Measurements from ENCODE around the gene RALGDS.

DNA sequence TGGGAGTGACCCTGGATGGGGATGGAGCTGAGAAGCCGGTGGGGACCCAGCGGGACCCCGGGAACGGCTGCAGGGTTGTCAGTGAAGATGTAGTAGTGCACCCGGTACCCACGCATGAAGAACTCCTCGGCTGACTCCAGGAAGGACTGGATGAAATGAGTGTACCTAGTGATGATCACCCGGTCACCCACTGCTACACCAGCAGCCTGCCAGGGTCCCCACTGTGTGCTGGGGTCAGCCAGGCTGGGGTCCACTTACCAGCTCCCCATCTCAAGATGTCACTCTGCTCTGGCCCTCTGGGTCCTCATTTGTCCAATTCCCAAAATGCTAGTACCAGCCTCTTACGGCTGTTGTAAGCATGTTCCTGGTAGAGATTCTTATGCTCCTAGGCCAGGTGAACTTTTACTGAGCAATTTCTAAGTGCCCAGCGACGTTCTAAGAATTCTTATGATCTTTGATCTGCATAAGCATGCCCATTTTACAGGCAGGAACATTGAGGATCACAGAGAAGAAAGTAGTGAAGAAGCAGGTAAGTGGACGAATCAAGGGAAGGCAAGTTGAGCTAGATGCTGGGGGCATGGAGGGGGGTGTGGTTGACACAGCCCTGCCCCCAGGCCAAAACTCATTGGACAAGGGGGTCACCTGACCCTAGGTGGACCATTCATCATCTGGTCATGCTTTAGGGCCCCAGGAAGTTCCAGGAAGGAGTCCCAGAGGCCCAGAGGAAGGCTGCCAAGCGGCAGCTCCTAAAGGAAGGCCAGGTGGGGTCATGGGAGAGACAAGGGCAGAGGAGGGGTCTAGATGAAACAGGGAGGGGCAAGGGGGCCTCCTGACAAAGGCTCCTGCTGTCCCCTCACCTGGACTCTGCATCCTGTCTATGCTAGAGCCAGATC lies 33.3 kb upstream of the RALGDS start:
- TF ChIP-seq CTCF (IDR thresholded peaks at IDR 0.05; ENCODE audit: insufficient read depth, low read length) (no peak), POLR2AphosphoS5 (IDR thresholded peaks at IDR 0.05; ENCODE audit: low read depth) (no peak), GABPA (IDR thresholded peaks at IDR 0.05; ENCODE audit: low read depth) (no peak), SPI1 (IDR thresholded peaks at IDR 0.05; ENCODE audit: borderline replicate concordance, low read depth) (no peak)
- TF ChIP-seq, protein P1, sequence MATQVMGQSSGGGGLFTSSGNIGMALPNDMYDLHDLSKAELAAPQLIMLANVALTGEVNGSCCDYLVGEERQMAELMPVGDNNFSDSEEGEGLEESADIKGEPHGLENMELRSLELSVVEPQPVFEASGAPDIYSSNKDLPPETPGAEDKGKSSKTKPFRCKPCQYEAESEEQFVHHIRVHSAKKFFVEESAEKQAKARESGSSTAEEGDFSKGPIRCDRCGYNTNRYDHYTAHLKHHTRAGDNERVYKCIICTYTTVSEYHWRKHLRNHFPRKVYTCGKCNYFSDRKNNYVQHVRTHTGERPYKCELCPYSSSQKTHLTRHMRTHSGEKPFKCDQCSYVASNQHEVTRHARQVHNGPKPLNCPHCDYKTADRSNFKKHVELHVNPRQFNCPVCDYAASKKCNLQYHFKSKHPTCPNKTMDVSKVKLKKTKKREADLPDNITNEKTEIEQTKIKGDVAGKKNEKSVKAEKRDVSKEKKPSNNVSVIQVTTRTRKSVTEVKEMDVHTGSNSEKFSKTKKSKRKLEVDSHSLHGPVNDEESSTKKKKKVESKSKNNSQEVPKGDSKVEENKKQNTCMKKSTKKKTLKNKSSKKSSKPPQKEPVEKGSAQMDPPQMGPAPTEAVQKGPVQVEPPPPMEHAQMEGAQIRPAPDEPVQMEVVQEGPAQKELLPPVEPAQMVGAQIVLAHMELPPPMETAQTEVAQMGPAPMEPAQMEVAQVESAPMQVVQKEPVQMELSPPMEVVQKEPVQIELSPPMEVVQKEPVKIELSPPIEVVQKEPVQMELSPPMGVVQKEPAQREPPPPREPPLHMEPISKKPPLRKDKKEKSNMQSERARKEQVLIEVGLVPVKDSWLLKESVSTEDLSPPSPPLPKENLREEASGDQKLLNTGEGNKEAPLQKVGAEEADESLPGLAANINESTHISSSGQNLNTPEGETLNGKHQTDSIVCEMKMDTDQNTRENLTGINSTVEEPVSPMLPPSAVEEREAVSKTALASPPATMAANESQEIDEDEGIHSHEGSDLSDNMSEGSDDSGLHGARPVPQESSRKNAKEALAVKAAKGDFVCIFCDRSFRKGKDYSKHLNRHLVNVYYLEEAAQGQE (IDR thresholded peaks at IDR 0.05; ENCODE audit: insufficient replicate concordance, low read depth) = no peak
